Frontal cortex (tissue), 4 donors: Measurements from ENCODE around the gene IL36B. TPM values are rescaled to one million over a fixed set of nuclear protein-coding genes. Genes with fewer than 3 reads are reported as not detected.
A peak's percentile ranks its signal among the peaks of the same experiment; 100 is the strongest.
"Not testable (repeated sequence)": the region's sequence is repeated elsewhere in the genome, so short reads cannot be mapped to it uniquely, and the experiment has no call there.

Experiments used
- DNase-seq, 2 donors: peaks; one replicate each; pipeline ENCODE4 v3.0.0; 2012; ENCODE audit warnings: low spot score in 2 of 2
- FAIRE-seq: peaks from 2 replicates; lab custom pipeline; 2012; peaks lifted over from hg19 to GRCh38; lab: Jason Lieb, UNC
- total RNA-seq: library from RNA; depleted of rRNA; stranded (reverse); fragments of >200 nt; gene quantifications from one replicate; pipeline ENCODE4 v1.2.3, GENCODE V29; 2014
- donor health status: control.
- donor health status: control.
- donor health status: control.

The IL36B gene
- total RNA-seq, result not detected

DNA sequence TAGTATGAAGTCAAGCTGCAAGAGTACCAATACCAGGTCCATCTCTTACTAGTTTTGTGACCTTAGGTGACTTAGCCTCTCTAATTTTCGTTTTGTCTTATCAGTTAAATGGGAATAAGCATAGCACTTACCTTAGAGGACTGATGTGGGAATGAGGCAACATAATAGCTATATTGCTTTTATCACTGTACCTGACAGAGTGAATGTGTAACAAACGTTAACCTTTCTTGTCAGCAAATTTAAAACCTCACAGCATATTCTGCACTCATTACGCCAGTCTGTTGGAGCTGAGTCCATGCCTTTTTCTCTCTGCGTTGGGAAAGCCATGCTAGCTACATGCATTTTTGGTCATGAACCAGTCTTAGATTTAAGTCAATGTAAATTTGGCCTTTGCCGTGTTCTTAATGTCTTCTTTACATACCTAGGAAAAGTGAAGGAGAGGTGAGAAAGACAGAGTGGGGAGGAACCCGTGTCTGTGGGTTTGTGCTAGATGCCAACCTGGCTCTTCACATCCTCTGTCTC is at the start of gene IL36B:
Gene IL36B, minus strand, starts transcription at position 472 of the 522 bp plus-strand sequence.
- DNase-seq, result no peak
- FAIRE-seq, result no peak

DNA sequence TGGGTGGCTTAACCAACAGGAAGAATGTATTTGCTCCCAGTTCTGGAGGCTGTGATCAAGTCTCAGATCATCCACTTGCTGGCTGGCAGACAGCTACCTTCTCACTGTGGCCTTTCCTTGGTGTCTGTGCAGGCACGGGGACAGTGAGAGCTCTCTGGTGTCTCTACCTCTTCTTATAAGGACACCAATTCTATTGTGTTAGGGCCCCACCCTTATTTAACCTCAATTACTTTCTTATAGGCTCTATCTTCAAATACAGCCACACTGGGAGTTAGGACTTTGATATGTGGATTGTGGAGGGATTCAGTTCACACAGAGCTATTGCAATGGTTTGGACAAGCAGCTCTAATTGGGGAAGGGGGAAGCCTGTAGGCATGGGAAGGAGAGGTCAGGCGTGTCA is 49.5 kb upstream of the IL36B start:
- no peak for DNase-seq
- no peak for FAIRE-seq

DNA sequence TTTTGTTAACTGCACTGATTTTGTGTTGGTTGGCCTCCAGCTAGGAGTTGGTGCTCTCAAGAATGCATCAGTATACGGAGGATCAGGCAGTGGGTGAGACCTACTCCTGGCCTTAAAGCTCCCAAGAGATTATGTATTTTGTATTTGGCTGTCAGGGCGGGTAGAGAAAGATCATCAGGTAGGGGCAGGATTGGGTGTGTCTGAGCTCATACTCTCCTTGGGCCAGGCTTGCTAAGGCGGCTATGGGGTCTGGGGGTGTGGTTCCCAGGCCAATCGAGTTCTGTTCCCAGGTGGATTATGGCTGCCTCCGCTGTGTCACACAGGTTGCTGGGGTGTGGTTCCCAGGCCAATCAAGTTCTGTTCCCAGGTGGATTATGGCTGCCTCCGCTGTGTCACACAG is 45.9 kb upstream of the IL36B start:
- FAIRE-seq (no peak), DNase-seq (no peak)

DNA sequence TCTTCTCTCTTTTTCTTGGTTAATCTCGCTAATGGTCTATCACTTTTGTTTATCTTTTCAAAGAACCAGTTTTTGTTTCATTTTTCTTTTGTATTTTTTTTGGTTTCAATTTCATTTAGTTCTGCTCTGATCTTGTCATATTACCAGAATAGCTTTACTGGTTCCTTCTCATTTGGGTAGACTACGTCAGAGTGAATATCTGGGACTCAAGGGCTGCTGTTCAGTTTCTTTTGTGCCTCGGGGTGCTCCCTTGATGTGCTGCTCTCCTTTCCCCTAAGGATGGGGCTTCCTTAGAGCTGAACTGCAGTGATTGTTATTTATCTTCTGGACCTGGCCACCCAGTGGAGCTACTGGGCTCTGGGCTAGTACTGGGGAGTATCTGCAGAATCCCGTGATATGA is 45.4 kb upstream of the IL36B start:
- FAIRE-seq, result no peak
- DNase-seq, result no peak

DNA sequence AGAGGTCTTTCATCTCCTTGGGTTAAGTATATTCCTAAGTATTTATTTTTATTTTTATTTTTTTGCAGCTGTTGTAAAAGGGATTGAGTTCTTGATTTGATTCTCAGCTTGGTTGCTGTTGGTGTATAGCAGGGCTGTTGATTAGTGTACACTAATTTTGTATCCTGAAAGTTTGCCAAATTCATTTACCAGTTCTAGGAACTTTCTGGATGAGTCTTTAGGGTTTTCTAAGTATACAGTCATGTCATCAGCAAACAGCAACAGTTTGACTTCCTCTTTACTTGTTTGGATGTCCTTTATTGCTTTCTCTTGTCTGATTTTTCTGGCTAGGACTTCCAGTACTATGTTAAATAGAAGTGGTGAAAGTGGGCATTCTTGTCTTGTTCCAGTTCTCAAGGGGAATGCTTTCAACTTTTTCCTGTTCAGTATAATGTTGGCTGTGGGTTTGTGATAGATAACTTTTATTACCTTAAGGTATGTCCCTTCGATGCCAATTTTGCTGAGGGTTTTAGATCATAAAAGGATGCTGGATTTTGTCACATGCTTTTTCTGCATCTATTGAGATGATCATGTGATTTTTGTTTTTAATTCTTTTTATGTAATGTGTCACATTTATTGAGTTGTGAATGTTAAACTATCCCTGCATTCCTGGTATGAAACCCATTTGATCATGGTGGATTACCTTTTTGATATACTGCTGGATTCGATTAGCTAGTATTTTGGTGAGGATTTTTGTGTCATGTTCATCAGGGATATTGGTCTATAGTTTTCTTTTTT is 44.4 kb upstream of the IL36B start:
- not testable (repeated sequence) for FAIRE-seq

DNA sequence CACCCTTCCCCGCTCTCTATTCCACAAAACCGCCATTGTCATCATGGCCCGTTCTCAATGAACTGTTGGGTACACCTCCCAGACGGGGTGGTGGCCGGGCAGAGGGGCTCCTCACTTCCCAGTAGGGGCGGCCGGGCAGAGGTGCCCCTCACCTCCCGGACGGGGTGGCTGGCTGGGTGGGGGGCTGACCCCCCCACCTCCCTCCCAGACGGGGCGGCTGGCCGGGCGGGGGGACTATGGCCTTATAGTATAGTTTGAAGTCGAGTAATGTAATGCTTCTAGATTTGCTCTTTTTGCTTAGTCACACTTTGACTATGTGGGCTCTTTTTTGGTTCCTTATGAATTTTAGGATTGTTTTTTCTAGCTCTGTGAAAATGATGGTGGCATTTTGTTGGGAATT is 43.6 kb upstream of the IL36B start:
- not testable (repeated sequence) for FAIRE-seq, DNase-seq

More for the DNA sequence above, 44.4 kb upstream of the IL36B start:
- not testable (repeated sequence) for DNase-seq

DNA sequence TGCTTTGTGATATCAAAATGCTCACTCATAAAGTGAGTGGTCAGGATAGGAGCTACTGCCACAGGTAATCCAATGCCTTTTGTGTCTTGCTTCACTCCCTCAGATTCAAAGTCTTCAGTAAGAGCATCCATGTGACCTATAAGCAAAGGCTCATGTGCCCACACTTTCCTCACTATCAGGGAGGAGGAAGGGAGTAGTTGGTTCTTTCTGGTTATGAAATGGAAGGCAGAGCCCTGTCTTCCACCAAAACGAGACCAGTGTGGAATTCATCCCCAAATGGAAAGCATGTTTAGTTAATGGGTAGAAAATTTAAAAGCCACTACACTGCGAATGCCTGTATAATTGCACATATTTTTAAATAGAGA is 40.9 kb upstream of the IL36B start:
- FAIRE-seq (no peak), DNase-seq (no peak)

DNA sequence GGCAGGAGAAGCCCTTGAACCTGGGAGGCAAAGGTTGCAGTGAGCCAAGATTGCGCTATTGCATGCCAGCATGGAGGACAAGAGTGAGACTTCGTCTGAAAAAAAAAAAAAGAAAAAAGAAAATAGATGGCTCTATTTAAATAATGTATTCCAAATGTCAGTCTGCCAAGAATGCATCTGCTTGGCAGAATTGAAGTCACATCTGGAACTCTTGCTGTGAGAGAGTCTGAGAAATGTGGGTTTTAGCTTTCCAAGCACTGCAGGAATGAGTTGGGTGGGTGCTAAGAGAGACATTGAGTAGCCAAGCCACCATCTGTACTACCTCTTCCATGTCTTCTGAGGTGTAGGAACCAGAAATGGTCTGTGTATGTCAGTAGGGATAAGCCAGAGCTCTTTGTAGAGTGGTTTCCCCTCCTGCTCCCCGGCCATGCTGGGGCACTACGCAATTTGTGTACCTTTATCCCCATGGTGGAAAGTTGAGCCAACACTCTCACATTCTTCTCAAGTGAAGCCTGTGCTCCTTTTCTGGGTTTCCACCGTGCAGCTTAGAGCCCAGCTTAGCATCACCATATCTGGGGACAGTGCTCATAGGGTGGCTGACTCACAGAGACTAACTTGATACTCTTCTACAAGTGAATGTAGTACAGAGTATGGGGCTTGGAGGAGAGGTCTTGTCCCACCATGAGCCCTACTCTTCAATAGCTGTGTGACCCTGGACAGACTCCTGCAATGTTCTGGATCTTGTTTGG is 40.4 kb upstream of the IL36B start:
- DNase-seq (no peak), FAIRE-seq (no peak)

DNA sequence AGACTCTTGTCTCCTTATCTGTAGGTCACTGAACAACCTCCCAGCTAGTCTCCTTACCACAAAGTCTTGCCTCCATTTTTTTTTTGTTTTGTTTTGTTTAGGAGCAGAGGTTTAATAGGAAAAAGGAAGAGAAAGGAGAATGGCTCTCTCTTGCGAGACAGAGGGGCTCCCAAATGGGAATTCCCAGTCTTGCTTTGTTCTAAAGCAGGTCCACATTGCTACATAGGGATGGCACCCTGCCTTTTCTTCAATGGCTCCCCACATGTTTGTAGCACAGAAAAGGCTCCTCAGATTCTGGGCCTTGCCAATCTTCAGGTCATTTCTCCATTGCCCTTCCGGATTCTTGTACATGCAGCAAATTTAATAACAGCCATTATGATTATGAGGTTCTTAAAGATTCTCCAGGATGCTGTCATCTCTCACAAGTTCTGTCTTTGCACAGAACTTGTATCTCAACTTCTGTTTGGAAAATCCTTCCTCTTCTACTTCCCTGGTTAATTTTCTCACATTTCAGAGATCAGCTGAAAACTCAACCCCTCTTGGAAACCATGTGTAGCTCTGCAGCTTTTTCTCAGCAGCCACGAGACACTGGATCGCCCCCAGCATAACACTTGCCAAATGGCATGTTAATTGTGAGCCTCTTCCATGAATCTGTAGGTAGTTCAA is 38.7 kb upstream of the IL36B start:
- FAIRE-seq (no peak), DNase-seq (no peak)

DNA sequence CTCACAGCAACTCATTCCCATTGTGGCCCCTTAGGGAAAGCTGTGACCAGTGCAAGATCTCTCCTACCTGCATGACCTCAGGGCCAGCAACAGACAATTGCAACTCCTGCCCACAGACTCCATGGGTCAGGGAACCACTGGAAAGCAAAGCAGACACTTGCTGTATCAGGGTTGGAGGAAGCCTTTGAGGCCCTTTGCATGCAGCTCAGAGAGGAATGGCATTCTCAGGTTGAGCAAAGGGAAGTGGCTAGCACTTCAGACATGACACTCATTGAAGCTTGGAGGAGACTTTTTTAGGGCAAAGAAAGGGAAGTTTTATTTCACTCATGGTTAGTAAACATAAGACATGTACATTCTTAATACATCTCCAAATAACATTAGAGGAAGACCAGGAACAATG is 37.2 kb upstream of the IL36B start:
- DNase-seq, result no peak
- no peak for FAIRE-seq

DNA sequence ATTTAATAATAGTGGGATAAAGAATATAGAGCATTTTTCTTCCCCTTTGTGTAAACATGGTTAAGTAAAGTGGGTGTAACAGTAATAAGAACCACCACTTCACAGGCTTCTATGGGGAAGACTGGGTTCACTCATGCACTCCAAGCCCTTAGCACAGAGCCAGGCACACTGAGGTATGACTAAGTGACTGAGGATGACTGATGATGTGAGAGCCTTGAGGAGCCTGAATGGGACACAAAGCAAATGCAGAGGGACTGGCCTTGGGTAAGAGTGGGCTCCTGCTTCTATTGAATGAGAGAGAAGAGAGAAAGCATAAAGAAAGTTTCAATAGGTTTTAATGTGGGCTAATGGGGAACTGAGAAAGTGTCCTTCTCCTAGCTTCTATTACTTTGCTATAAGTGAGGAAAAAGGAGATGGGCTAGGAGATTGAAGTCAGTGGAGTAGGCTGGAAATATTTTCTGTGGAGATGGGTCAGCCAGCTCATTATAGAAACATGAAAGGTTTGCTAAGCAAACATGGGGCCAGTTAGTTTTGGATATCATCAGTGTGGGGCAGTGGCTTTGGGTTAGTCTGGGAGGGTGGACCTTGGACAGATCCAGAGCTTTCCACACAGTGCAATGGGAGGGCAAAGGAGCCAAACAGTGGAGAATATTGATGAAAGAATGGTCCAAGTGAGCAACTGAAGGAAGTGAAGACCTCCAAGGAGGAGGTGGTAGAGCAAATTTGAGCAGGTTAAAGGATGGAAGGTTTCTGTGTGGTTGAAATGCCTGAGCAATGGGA is 35.7 kb upstream of the IL36B start:
- no peak for DNase-seq
- no peak for FAIRE-seq

DNA sequence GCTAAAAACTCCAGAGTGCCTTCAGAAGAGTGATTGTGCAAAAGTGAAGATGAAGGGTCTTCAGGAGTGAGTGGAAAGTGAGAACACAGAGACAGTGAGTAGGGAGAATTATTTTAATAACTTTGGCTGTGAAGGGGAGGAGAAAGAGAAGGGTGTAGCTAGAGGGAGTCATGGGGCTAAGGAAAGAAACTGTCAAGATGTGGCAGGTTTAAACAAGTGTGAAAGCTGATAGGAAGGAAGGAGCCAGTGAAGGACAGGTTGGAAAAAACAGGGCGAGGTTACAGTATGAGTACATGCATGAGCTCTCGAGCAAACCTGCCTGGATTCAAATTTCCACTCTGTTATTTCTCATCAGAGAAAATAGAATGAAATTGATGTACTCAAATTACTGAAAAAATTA is 32.9 kb upstream of the IL36B start:
- DNase-seq (no peak), FAIRE-seq (no peak)

DNA sequence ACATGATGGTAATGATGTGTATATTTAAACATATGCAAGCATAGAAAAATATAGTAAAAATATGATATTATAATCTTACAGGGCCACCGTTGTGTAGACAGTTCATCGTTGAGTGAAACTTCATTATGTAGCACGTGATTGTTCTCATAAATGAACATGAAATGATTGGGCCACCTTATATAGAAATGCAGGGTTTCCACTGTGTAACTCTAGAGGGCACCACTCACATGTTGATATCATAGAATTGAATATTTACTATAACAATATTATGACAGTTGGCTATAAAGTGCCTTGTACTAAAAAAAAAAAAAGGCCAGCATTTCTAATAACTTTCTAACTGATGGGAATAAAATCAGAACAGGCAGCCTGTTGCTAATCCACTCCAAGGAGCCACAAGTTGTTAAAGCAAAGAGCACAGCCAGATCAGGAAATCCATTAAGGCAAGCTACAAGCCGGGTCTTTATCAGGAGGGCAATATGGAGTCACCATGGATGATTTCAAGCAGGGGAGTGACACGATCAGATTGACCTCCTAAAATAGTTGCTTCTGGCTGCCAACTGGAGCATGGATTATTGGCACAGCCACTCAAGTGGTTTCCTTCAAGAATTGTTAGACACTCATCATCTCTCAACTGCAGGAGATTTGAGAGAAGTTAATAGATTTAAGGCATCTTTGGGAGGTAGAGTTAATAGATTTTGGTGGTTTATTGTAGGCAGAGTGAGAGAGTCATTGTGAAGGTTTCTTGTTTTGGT is 31.8 kb upstream of the IL36B start:
- DNase-seq (no peak), FAIRE-seq (no peak)

DNA sequence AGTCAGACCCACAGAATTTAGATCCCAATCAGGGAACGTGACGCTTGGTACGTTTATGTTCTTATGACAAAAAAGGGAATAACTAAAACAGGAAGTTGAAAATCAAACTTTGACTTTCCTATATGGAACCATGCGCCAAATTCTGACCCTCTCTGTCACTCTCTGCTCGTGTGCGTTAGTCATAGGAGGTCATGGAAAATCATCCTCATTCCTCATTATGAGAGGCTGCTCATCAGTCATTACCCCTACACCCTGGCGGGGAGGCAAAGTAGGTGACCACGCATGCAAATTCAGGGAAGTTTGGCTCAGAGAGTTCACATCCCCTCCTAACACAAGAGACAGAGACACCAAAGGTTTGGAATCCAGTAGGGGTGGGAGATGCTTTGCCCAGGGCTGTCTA is 30.6 kb upstream of the IL36B start:
- no peak for FAIRE-seq
- no peak for DNase-seq

DNA sequence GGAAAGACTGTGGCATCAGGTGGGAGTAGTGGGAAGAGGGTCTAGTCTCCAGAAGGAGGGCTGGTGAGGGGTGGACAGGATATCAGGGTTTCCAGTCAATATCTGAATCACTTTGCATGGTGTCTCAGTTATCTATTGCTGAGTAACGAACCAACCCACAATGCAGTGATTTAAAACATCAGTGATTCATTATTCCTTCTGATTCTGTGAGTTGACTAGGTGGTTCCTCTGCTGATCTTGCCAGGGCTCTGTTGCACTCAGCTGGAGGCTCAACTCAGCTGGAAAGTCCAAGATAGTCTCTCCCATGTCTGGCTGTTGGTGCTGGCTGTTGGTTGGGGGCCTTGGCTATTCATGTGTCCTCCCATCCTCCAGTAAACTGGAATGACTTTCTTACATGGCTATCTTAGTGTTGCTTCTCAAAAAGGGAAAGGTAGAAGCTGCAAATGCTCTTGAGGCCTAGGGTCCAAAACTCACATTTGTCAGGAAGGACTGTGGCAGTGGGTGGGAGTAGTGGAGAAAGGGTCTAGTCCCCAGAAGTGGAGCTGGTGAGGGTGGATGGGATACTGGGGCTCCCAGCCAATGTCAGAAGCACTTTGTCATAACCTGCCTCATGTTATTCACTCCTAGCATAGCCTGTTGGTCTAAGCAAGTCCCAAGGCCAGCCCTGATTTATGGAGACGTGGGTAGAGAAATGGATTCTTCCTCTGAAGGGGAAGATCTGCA is 29.0 kb upstream of the IL36B start:
- FAIRE-seq, result no peak
- DNase-seq, result no peak

DNA sequence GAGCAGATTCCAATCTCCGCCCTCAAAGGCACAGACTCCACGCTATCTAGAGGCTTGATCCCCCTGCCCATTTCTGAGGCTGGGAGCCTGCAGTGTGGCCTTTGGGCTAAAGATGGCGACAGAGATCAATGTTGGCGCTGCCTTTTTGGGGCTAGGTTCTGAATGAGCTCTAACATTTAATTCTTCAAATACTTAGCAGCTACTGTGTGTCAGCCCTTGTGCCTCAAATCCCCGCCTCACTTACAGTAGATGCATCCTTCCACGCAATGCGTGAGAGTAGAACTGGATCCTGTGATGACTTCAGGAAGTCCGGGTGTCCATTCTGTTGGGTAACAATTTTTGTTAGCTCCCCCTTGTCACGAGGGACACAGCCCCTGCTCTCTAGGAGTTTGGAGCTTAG is 27.5 kb upstream of the IL36B start:
- no peak for FAIRE-seq
- peak in 1 of 2 donors; percentile 14 for DNase-seq

DNA sequence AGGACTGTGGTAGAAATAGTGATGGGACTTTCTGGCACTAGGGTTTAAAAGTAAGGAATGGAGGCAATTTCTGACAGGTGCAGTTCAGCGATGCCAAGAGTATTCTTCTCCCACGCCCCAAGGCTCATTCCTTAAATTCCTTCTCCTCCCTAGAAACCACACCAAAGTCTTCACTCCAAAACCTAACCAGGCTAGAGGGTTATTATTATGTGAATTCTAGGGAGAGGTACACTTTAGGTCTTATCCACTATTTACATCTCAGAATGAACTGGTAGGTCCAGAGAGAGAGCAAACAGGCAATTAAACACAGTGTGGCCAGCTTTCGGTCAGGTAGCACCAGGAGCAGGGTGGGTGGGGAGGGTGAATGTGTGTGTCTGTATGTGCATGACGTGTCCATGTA is 26.5 kb upstream of the IL36B start:
- FAIRE-seq, result no peak

DNA sequence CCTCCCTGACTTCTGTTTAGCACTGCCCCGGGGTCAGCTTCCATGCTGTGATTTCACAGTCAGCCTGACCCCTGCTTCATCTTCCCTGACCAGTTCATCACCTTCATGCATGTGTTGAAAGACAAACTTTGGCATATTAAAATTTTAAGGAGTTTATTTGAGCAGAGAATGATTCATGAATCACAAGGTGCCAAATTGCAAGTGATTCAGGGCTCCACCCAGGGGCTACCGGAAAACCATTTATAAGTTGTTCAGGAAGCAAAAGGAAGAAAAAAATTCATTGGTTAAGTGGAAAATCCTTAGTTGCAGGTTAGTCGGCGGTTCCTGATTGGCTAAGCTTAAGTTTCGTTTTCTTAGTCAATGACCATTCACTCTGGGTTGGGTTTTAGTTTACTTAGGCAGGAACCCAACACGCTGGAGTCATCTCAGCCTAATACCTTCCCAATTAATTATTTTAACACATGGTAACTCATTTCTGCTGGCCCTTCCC is 25.7 kb upstream of the IL36B start:
- DNase-seq, result no peak
- FAIRE-seq, result no peak

More for the DNA sequence above, 26.5 kb upstream of the IL36B start:
- no peak for DNase-seq
